Activated T-helper 17 cell treated with anti-CD3 and anti-CD28 coated beads, Interleukin-2, amount 50 U/mL, for 72 hours (primary cell): Measurements from ENCODE around the gene SMNDC1. TPM values are rescaled to one million over a fixed set of nuclear protein-coding genes. Genes with fewer than 3 reads are reported as not detected.
"Not testable (repeated sequence)": the region's sequence is repeated elsewhere in the genome, so short reads cannot be mapped to it uniquely, and the experiment has no call there.

Source experiments
- ATAC-seq: fragments of 150-1000 bp; cut with Tn5 transposase; replicated peaks from 2 replicates; pipeline ENCODE4 v1.10.0; 2021; ENCODE audit warnings: mild to moderate bottlenecking, moderate library complexity
- H3K27ac Mint-ChIP-seq: one replicate; pipeline ENCODE4 v1.8.0; 2022; ENCODE audit warnings: mixed read lengths
- H3K27me3 Mint-ChIP-seq: one replicate; pipeline ENCODE4 v1.8.0; 2022; ENCODE audit warnings: mixed read lengths
- H3K36me3 Mint-ChIP-seq: one replicate; pipeline ENCODE4 v1.8.0; 2022; ENCODE audit warnings: low read depth, mild to moderate bottlenecking, mixed read lengths
- H3K4me1 Mint-ChIP-seq: one replicate; pipeline ENCODE4 v1.8.0; 2022; ENCODE audit warnings: mixed read lengths
- H3K4me3 Mint-ChIP-seq: one replicate; pipeline ENCODE4 v1.8.0; 2022; ENCODE audit warnings: mild to moderate bottlenecking, mixed read lengths
- H3K9me3 Mint-ChIP-seq: one replicate; pipeline ENCODE4 v1.8.0; 2022; ENCODE audit warnings: mixed read lengths
- total RNA-seq, 2 donors: library from RNA; stranded (reverse); gene quantifications; one replicate each; pipeline ENCODE4 v1.2.3, GENCODE V29; 2022

SMNDC1 gene
- total RNA-seq, 2 donors from 2014 or later = 35.8 to 40.1 TPM

GRCh38 chr10:110284262-110284661, 20.5 kb downstream of the SMNDC1 start:
- Mint-ChIP-seq H3K9me3 (no peaks in the 10 kb centered on the region), H3K4me1 (peaks cover 2% of the 10 kb centered on the region), H3K27ac (peak overlapping the region; percentile 43), H3K36me3 (peaks cover 95% of the 10 kb centered on the region), H3K27me3 (no peaks in the 10 kb centered on the region), H3K4me3 (no peak overlapping the region)
- ATAC-seq = no peak

GRCh38 chr10:110279407-110279986, 25.2 kb downstream of the SMNDC1 start:
- Mint-ChIP-seq H3K4me1 (peaks cover 23% of the 10 kb centered on the region), H3K36me3 (peaks cover 87% of the 10 kb centered on the region), H3K27me3 (no peaks in the 10 kb centered on the region), H3K4me3 (no peak overlapping the region), H3K27ac (no peak overlapping the region), H3K9me3 (no peaks in the 10 kb centered on the region)
- ATAC-seq = no peak

GRCh38 chr10:110278562-110279406, 25.9 kb downstream of the SMNDC1 start:
- ATAC-seq = no peak
- peaks cover 80% of the 10 kb centered on the region for H3K36me3 Mint-ChIP-seq
- no peak overlapping the region for H3K4me3 Mint-ChIP-seq
- no peak overlapping the region for H3K27ac Mint-ChIP-seq
- no peaks in the 10 kb centered on the region for H3K9me3 Mint-ChIP-seq
- peaks cover 27% of the 10 kb centered on the region for H3K4me1 Mint-ChIP-seq
- no peaks in the 10 kb centered on the region for H3K27me3 Mint-ChIP-seq

DNA sequence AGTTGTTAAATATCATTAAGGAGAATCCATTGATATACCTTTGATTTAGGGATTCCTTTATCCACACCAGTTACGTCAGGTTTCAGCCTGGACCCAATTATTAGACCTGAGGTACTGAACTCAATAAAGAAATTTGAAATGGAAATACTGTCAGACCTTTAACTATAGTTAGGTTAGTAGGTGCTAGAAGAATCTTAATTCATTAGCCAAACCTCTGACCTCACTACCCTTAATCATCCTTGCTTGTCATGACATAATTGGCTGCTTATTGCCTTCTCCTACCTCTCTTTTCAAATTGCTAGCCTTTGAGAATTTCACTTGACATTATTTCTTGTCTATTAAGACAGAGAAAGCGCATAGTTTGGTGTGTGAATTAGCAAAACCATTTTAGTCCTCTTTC, 27.1 kb downstream of the SMNDC1 start:
- no peak overlapping the region for H3K27ac Mint-ChIP-seq
- peaks cover 76% of the 10 kb centered on the region for H3K36me3 Mint-ChIP-seq

GRCh38 chr10:110276603-110277002, 28.1 kb downstream of the SMNDC1 start:
- H3K9me3 Mint-ChIP-seq = no peaks in the 10 kb centered on the region
- H3K4me3 Mint-ChIP-seq = no peak overlapping the region
- peaks cover 67% of the 10 kb centered on the region for H3K36me3 Mint-ChIP-seq
- no peak overlapping the region for H3K27ac Mint-ChIP-seq
- ATAC-seq = no peak
- H3K27me3 Mint-ChIP-seq = no peaks in the 10 kb centered on the region
- H3K4me1 Mint-ChIP-seq = peaks cover 35% of the 10 kb centered on the region

More for the DNA sequence above, 27.1 kb downstream of the SMNDC1 start:
- Mint-ChIP-seq H3K27me3 (no peaks in the 10 kb centered on the region), H3K9me3 (no peaks in the 10 kb centered on the region), H3K4me1 (peaks cover 31% of the 10 kb centered on the region), H3K4me3 (no peak overlapping the region)
- ATAC-seq = no peak

DNA sequence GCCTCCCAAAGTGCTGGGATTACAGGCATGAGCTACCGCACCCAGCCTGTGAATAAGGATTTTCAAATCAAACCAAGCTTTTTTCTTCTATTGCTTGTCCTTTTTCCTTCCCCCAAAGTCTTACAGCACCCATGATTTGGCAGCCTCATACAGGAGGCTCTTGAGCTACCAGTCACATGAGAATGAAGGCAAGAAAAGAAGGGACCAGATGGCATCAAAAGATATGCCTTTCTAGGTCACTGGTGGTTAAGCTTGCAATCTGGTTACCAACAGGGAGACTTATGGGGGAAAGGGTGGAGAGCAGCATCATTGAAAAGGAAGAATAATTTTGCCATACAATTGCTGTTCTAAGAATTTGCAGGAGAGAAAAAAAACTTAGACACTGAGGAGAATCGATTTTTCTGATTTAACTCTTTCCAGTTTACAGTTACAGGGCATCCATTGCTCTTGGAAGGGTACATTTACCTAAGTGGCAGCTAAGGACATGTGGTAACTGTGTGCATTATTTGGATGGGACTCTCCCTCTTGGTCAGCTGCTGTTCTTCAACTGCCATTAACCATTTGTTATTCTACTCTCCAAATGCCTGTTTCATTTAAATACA, 29.5 kb downstream of the SMNDC1 start:
- H3K27ac Mint-ChIP-seq = peak overlapping the region; percentile 42
- peak overlapping the region; percentile 8 for H3K4me3 Mint-ChIP-seq
- H3K9me3 Mint-ChIP-seq = no peaks in the 10 kb centered on the region
- H3K36me3 Mint-ChIP-seq = peaks cover 53% of the 10 kb centered on the region
- H3K4me1 Mint-ChIP-seq = peaks cover 37% of the 10 kb centered on the region
- H3K27me3 Mint-ChIP-seq = no peaks in the 10 kb centered on the region
- ATAC-seq = no peak

DNA sequence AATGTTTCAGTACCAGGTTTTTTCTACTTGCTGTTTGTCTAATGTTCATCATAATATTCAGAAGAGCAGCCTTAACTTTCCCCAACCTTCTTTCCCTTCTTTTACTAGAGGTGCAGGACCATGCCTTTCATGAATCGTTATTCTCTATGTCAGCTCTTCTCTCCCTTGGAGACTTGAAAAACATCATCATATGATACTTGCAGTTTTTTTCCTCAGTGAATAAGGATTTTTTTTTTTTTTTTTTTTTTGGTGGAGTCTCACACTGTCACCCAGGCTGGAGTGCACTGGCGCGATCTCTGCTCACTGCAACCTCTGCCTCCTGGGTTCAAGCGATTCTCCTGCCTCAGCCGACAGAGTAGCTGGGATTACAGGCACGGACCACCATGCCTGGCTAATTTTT, 30.1 kb downstream of the SMNDC1 start:
- no peaks in the 10 kb centered on the region for H3K9me3 Mint-ChIP-seq
- ATAC-seq = no peak
- no peaks in the 10 kb centered on the region for H3K27me3 Mint-ChIP-seq
- peaks cover 52% of the 10 kb centered on the region for H3K36me3 Mint-ChIP-seq
- H3K27ac Mint-ChIP-seq = peak overlapping the region; percentile 42
- peaks cover 40% of the 10 kb centered on the region for H3K4me1 Mint-ChIP-seq
- H3K4me3 Mint-ChIP-seq = peak overlapping the region; percentile 8

GRCh38 chr10:110274072-110274627, 30.6 kb downstream of the SMNDC1 start:
- Mint-ChIP-seq H3K4me1 (peaks cover 43% of the 10 kb centered on the region), H3K36me3 (peaks cover 50% of the 10 kb centered on the region), H3K27ac (peak overlapping the region; percentile 42), H3K27me3 (no peaks in the 10 kb centered on the region), H3K4me3 (peak overlapping the region; percentile 35), H3K9me3 (no peaks in the 10 kb centered on the region)
- no peak for ATAC-seq

GRCh38 chr10:110273474-110273873, 31.2 kb downstream of the SMNDC1 start:
- Mint-ChIP-seq H3K9me3 (no peaks in the 10 kb centered on the region), H3K27ac (no peak overlapping the region), H3K4me1 (peaks cover 43% of the 10 kb centered on the region), H3K4me3 (peak overlapping the region; percentile 35), H3K27me3 (no peaks in the 10 kb centered on the region), H3K36me3 (peaks cover 43% of the 10 kb centered on the region)
- ATAC-seq = peak; percentile 72

- H3K4me1 Mint-ChIP-seq = peaks cover 46% of the 10 kb centered on the region
- ATAC-seq = peak; percentile 14
- H3K27me3 Mint-ChIP-seq, H3K27ac Mint-ChIP-seq, H3K9me3 Mint-ChIP-seq: not testable (repeated sequence)
- H3K4me3 Mint-ChIP-seq = peak overlapping the region; percentile 35
- H3K36me3 Mint-ChIP-seq = peaks cover 38% of the 10 kb centered on the region
Measured at GRCh38 chr10:110272995-110273394, 31.7 kb downstream of the SMNDC1 start.

GRCh38 chr10:110269374-110270318, 35.1 kb downstream of the SMNDC1 start:
- peak; percentile 83 for ATAC-seq
- peak overlapping the region; percentile 64 for H3K27ac Mint-ChIP-seq
- H3K4me1 Mint-ChIP-seq = peaks cover 41% of the 10 kb centered on the region

DNA sequence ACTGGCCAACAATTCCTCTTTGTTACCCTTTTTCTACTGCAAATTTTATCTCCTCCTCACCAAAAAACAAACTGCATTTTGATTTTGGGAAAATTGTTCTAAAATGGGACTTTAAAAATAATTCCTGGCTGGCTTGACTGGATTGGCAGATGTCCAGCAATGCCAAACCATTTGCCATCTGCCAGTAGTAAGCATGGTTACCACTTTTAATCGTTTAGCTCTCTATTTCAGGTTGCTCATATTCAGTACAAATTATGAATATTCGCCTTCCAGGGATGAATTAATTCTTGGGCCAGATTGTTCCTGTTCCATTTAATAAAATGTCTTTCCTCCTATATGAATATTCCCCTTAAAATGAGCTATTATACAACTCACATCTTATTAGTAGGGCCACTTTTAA, 35.7 kb downstream of the SMNDC1 start:
- Mint-ChIP-seq H3K27me3 (no peaks in the 10 kb centered on the region), H3K4me1 (peaks cover 38% of the 10 kb centered on the region), H3K4me3 (peak overlapping the region; percentile 76), H3K36me3 (peaks cover 12% of the 10 kb centered on the region), H3K9me3 (no peaks in the 10 kb centered on the region), H3K27ac (peak overlapping the region; percentile 64)
- no peak for ATAC-seq

More at GRCh38 chr10:110269374-110270318, 35.1 kb downstream of the SMNDC1 start:
- Mint-ChIP-seq H3K4me3 (peak overlapping the region; percentile 76), H3K9me3 (no peaks in the 10 kb centered on the region), H3K27me3 (no peaks in the 10 kb centered on the region), H3K36me3 (peaks cover 12% of the 10 kb centered on the region)

DNA sequence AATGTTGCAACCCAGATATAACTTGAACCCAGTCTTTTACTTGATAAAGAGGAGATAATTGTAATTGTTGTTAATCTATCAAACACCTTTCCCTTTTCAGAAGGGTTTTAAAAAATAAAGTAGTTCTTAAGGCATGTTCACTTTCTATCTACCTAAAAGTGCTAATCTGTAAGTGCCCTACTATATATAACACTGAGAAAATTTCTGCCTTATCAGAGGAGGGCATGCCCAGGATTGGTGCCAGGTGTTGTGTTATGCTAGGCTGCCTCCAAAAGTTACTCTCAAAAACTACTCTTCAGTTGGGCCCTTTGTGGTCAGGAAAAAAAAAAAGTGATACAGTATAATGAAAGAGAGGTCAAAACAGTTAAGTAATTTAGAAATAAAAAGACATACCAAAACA, 36.3 kb downstream of the SMNDC1 start:
- peaks cover 39% of the 10 kb centered on the region for H3K4me1 Mint-ChIP-seq
- H3K36me3 Mint-ChIP-seq = peaks cover 14% of the 10 kb centered on the region
- peak overlapping the region; percentile 64 for H3K27ac Mint-ChIP-seq
- H3K9me3 Mint-ChIP-seq = no peaks in the 10 kb centered on the region
- H3K27me3 Mint-ChIP-seq = no peaks in the 10 kb centered on the region
- peak overlapping the region; percentile 76 for H3K4me3 Mint-ChIP-seq
- no peak for ATAC-seq

- no peaks in the 10 kb centered on the region for H3K27me3 Mint-ChIP-seq
- peaks cover 24% of the 10 kb centered on the region for H3K36me3 Mint-ChIP-seq
- peaks cover 38% of the 10 kb centered on the region for H3K4me1 Mint-ChIP-seq
- no peaks in the 10 kb centered on the region for H3K9me3 Mint-ChIP-seq
- H3K4me3 Mint-ChIP-seq = no peak overlapping the region
- no peak for ATAC-seq
- no peak overlapping the region for H3K27ac Mint-ChIP-seq
Measured at GRCh38 chr10:110267276-110267675, 37.4 kb downstream of the SMNDC1 start.
